GM19099 (cell line): ENCODE data around the gene TRIM41.

Experiments used
- POLR2A ChIP-seq: IDR thresholded peaks from 3 replicates; pipeline ENCODE4 v1.6.1; 2011; ENCODE audit warnings: low read depth; ENCODE audit not compliant: insufficient read length; ENCODE audit errors: extremely low read depth

TRIM41 gene

GRCh38 chr5:181223058-181223728 is at the start of gene TRIM41:
TRIM41 (plus strand) TSS chr5:181223281; CDS start chr5:181224000, 719 bp downstream.
- TF ChIP-seq POLR2A: peak; percentile 97

DNA sequence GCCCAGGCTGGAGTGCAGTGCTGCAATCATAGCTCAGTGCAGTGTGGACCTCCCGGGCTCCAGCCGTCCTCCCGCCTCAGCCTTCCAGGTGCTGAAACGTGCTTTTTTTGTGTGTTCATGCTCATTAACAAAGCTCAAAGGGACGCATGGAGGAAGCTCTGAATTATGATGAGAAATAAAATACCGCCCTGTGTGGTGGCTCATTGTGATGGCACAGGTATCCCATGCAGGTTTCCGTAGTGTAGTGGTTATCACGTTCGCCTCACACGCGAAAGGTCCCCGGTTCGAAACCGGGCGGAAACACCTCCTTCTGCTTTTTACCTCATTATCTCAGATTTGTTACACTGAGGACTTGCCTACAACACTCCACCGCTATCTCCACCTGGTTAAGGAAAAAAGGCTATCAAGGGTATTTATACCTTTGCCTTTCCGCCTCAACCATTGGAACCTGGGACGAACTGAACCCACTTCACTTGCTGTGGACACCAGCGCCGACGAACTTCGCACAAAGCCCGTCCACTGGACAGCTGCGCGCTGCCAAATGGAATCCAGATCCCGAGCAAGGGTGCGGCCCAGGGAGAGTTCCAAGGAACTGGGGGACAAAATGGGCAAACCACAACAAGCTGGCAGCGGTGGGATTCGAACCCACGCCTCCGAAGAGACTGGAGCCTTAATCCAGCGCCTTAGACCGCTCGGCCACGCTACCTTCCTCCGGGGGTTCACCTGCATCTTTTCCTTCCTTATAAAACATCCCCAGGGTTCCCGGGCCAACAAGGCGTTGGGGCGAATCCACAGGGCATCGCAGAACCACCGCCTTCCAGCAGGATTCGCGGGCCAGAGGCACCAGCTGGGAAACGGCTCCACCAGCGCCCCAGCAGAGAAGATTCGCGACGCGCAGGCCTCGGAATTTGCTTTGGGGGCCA is 49.4 kb upstream of the TRIM41 start:
- no peak for TF ChIP-seq POLR2A

GRCh38 chr5:181176254-181176952 is 46.7 kb upstream of the TRIM41 start:
- TF ChIP-seq POLR2A: no peak

DNA sequence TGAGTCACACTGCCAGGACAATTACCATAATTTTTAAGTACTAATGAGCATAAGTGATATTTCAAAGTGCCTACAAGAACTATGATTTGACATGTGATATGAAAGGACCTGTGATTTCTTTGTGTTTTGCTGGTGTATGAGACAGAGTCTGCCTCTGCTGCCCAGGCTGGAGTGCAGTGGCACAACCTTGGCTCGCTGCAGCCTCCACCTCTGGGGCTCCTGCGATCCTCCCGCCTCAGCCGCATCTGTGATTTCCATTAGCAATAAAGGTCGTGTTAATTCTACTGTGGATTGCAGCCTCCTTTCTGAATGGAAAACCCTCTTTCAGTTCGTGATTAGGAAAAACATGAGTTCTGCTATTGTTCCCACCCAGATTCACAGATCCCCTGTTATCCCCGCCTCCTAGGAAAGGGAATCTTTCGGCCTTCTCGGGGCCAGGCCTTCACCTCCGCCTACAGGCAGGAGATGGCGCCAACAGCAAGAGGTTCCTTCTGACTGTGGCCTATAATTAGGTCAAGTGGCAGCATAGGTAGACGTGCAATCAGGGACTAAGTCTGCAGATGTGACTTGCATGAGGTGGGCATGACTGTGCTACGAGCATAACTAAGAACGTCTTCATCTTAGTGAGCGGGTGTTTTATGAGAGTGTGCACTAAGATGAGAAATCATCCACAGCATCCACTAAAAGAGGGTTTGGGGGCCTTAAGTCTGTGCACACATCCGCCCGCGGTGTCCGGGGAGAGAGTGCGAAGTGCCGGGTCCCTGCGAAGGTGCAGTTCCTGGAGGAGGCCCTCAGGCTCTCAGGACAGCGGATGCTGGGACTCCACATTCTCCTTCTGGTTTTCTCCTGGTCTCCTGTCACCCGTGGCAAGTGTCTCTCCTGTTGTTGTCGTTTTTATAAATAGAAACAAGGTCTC is 41.2 kb upstream of the TRIM41 start:
- TF ChIP-seq POLR2A: no peak

GRCh38 chr5:181182651-181183050 is 40.4 kb upstream of the TRIM41 start:
- TF ChIP-seq POLR2A: no peak

GRCh38 chr5:181184845-181185216 is 38.2 kb upstream of the TRIM41 start:
- no peak for TF ChIP-seq POLR2A

- TF ChIP-seq POLR2A: no peak
Measured at GRCh38 chr5:181185560-181185959, 37.5 kb upstream of the TRIM41 start.

GRCh38 chr5:181186022-181186421 is 37.1 kb upstream of the TRIM41 start:
- no peak for TF ChIP-seq POLR2A

DNA sequence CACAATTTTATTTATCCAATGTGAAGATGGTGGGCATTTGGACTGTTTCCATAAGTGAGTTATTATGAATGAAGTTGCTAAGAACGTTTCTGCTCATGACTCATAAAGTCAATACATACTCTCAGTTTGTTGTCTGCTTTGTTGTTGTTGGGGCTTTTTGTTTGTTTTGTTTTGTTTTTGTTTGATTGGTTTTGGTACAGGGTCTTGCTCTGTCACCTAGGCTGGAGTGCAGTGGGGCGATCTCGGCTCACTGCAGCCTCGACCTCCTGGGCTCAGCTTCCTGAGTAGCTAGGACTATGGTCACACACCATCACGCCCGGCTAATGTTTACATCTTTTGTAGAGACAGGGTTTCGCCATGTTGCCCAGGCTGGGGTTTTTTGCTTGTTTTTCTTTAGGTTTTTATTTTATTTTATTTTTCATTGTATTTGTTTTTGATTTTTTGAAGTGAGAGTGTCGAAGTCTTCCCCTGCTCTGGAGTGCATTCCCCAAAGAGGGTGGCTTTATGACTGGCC is 36.0 kb upstream of the TRIM41 start:
- TF ChIP-seq POLR2A: no peak

GRCh38 chr5:181187500-181188213 is 35.4 kb upstream of the TRIM41 start:
- TF ChIP-seq POLR2A: no peak

DNA sequence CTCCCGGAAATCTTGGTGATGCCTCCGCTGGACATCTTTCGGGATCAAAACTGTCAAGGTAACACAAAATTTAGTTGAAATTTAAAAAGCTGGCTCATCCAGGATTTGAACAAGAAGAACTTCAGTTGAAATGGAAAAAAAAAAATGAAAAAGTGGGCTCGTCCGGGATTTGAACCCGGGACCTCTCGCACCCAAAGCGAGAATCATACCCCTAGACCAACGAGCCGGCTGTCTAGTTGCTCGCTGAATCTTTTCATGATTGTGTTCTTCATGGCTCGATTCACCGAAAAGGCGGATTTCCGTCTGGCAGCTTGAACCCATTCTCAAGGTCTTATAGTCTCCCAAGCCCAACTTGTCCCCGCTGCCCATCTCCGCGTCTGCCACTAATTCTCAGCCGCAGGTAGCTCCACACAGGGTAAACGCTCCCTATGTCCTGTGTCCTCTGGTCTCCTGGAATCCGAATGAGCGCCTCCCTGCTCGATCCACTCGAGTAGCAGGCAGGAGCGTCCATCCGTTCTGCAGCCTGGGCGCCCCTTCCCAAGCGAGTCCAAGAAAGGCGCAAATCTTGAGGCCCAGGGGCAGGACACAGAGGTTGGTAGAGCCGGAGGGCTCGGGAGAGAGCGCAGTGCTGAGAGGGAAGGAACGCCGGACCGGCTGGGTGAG is 34.2 kb upstream of the TRIM41 start:
- TF ChIP-seq POLR2A: no peak

DNA sequence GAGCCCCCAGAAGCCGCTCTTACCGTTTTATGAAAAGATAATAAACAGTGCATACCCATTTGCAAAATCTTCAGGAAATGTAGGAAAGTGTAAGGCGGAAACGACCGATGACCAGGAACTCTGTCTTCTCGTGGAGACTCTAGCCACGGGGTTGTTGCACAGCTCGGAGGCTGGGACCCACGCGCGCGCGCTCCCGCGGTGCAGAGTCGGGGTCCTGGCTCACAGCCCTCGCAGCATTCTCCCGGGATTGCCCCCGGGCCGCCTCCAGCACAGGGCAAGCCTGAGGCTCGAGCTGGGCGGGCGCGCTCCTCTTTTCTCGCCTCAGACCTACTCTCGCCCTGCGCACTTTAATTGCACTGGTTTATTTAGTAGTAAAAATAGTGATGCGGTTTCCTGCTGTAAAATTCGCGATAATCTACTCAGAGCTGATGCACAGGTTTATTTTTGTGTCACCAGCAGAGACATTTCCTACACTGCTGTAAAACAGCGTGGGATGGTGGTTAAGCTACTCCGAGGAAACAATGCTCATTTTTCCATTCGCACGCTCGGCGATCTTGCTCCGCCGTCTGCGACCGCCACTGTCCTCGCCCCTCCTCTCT is 33.6 kb upstream of the TRIM41 start:
- TF ChIP-seq POLR2A: no peak
